H1 (cell line): Measurements from ENCODE around the gene PIK3R3. TPM values are rescaled to one million over a fixed set of nuclear protein-coding genes. Genes with fewer than 3 reads are reported as not detected.
"Not testable (repeated sequence)": the region's sequence is repeated elsewhere in the genome, so short reads cannot be mapped to it uniquely, and the experiment has no call there.

Experiments
- CTCF ChIA-PET: fragments of 300-600 bp; sonication (Branson Sonifier 250); formaldehyde crosslinking; loops from one replicate; lab custom pipeline; 2021; ENCODE audit not compliant: partially characterized antibody; lab: Charles Lee
- POLR2A ChIA-PET: fragments of 300-600 bp; sonication (Branson Sonifier 250); formaldehyde crosslinking; loops from one replicate; lab custom pipeline; 2021; ENCODE audit warnings: inconsistent platforms; ENCODE audit not compliant: partially characterized antibody; lab: Charles Lee
- DNase-seq, 2 experiments: peaks; one replicate each; pipeline versions ENCODE4 v3.0.0 to v3.0.0-alpha.2; 2010 to 2022; ENCODE audit warnings: low spot score in 2 of 2, low read depth in 1 of 2, mixed read lengths in 1 of 2
- FAIRE-seq: peaks from 2 replicates; lab custom pipeline; 2011; peaks lifted over from hg19 to GRCh38; lab: Jason Lieb, UNC
- H2AFZ ChIP-seq: 2 replicates; pipeline ENCODE4 v1.8.1; 2012; ENCODE audit warnings: low read length, inconsistent platforms
- H2AK5ac ChIP-seq: 2 replicates; pipeline ENCODE4 v1.6.1; 2013; ENCODE audit warnings: low read depth, low read length
- H2BK120ac ChIP-seq: replicated peaks from 2 replicates; pipeline ENCODE3; 2013; ENCODE audit warnings: low read depth, low read length, inconsistent platforms
- H2BK12ac ChIP-seq: 2 replicates; pipeline ENCODE4 v1.6.1; 2013; ENCODE audit warnings: low read depth, low read length
- H2BK15ac ChIP-seq: 2 replicates; pipeline ENCODE4 v1.6.1; 2013; ENCODE audit warnings: low read length
- H2BK20ac ChIP-seq: 2 replicates; pipeline ENCODE4 v1.6.1; 2013; ENCODE audit warnings: low read length
- H2BK5ac ChIP-seq: 2 replicates; pipeline ENCODE4 v1.6.1; 2013; ENCODE audit warnings: low read depth, low read length
- H3K14ac ChIP-seq: 2 replicates; pipeline ENCODE4 v1.6.1; 2013; ENCODE audit warnings: inconsistent platforms; ENCODE audit not compliant: insufficient read length
- H3K18ac ChIP-seq: 2 replicates; pipeline ENCODE4 v1.6.1; 2013; ENCODE audit warnings: low read length; ENCODE audit errors: extremely low read depth
- H3K23ac ChIP-seq: 2 replicates; pipeline ENCODE4 v1.6.1; 2013; ENCODE audit warnings: inconsistent platforms; ENCODE audit not compliant: insufficient read length
- H3K23me2 ChIP-seq: 2 replicates; pipeline ENCODE4 v1.6.1; 2013; ENCODE audit warnings: low read depth, low read length
- H3K27ac ChIP-seq: 2 replicates; pipeline ENCODE4 v1.6.1; 2011; ENCODE audit warnings: low read depth, low read length, inconsistent platforms
- H3K27me3 ChIP-seq, 4 experiments: replicated peaks in 1 of 4; 1 replicate in 1 of 4; 2 replicates in 3 of 4; pipeline versions ENCODE4 v1.6.1 to v1.8.1; 2011 to 2013; ENCODE audit warnings: low read length in 3 of 4, mild to moderate bottlenecking in 3 of 4, inconsistent platforms in 2 of 4, mixed read lengths in 2 of 4, moderate library complexity in 1 of 4; ENCODE audit not compliant: control insufficient read depth in 3 of 4, insufficient read depth in 3 of 4; ENCODE audit errors: extremely low read depth in 1 of 4
- H3K36me3 ChIP-seq, 4 experiments: 2 replicates each; pipeline versions ENCODE4 v1.6.1 to v1.8.1; 2011 to 2013; ENCODE audit warnings: mild to moderate bottlenecking in 4 of 4, low read length in 3 of 4, moderate library complexity in 2 of 4, control low read depth in 1 of 4, inconsistent platforms in 1 of 4; ENCODE audit not compliant: insufficient read depth in 4 of 4, control insufficient read depth in 2 of 4
- H3K4ac ChIP-seq: replicated peaks from 2 replicates; pipeline ENCODE3; 2013; ENCODE audit warnings: low read length, low read depth, mixed read lengths, inconsistent platforms; ENCODE audit not compliant: insufficient read length
- H3K4me1 ChIP-seq, 4 experiments: replicated peaks in 1 of 4; 1 replicate in 1 of 4; 2 replicates in 3 of 4; pipeline versions ENCODE4 v1.6.1 to v1.8.1; 2011 to 2013; ENCODE audit warnings: low read length in 3 of 4, inconsistent platforms in 2 of 4, mixed read lengths in 1 of 4; ENCODE audit not compliant: insufficient read depth in 4 of 4, control insufficient read depth in 3 of 4
- H3K4me2 ChIP-seq, 2 experiments: 2 replicates each; pipeline versions ENCODE4 v1.6.1 to v1.8.1; 2011 to 2013; ENCODE audit warnings: low read depth in 2 of 2, low read length in 2 of 2, control low read depth in 1 of 2, inconsistent platforms in 1 of 2, mild to moderate bottlenecking in 1 of 2; ENCODE audit not compliant: insufficient read depth in 1 of 2
- H3K4me3 ChIP-seq, 4 experiments: fragments of 200-600, 300-600 bp in 1 of 4; sonication (generic), shearing (Covaris generic), sonication (Bioruptor Twin) in 1 of 4; 2 replicates each; pipeline versions ENCODE4 v1.5.1 to v1.8.1; 2011 to 2016; ENCODE audit warnings: low read length in 4 of 4, low read depth in 3 of 4, control low read depth in 2 of 4, inconsistent platforms in 2 of 4, mild to moderate bottlenecking in 2 of 4, mixed read lengths in 1 of 4, moderate library complexity in 1 of 4; ENCODE audit not compliant: insufficient read depth in 2 of 4; ENCODE audit errors: extremely low read depth in 1 of 4
- H3K56ac ChIP-seq: replicated peaks from 2 replicates; pipeline ENCODE3; 2013; ENCODE audit warnings: low read depth, mild to moderate bottlenecking, mixed read lengths, low read length, inconsistent platforms; ENCODE audit not compliant: insufficient read length
- H3K79me1 ChIP-seq: 2 replicates; pipeline ENCODE4 v1.6.1; 2013; ENCODE audit warnings: low read depth, low read length, control low read depth
- H3K79me2 ChIP-seq, 2 experiments: 2 replicates each; pipeline versions ENCODE4 v1.6.1 to v1.8.1; 2012 to 2013; ENCODE audit warnings: low read length in 2 of 2, mild to moderate bottlenecking in 2 of 2, inconsistent platforms in 1 of 2; ENCODE audit not compliant: insufficient read depth in 2 of 2, control insufficient read depth in 1 of 2
- H3K9ac ChIP-seq, 4 experiments: replicated peaks in 1 of 4; 1 replicate in 1 of 4; 2 replicates in 3 of 4; pipeline versions ENCODE4 v1.6.1 to v1.8.1; 2011 to 2013; ENCODE audit warnings: low read depth in 3 of 4, low read length in 3 of 4, control low read depth in 2 of 4, mild to moderate bottlenecking in 2 of 4, moderate library complexity in 2 of 4, inconsistent platforms in 1 of 4; ENCODE audit errors: extremely low read depth in 1 of 4
- H3K9me3 ChIP-seq, 2 experiments: 2 replicates each; pipeline versions ENCODE4 v1.6.1 to v1.8.1; 2012 to 2013; ENCODE audit warnings: mild to moderate bottlenecking in 2 of 2, moderate library complexity in 2 of 2, control low read depth in 1 of 2, inconsistent platforms in 1 of 2, low read depth in 1 of 2, low read length in 1 of 2, mixed read lengths in 1 of 2; ENCODE audit not compliant: insufficient read depth in 2 of 2
- H4K20me1 ChIP-seq, 2 experiments: replicated peaks in 1 of 2; 2 replicates each; pipeline versions ENCODE3 to v1.8.1; 2011 to 2013; ENCODE audit warnings: inconsistent platforms in 2 of 2, low read length in 2 of 2, mild to moderate bottlenecking in 1 of 2; ENCODE audit not compliant: insufficient read depth in 2 of 2, control insufficient read depth in 1 of 2
- H4K5ac ChIP-seq: 2 replicates; pipeline ENCODE4 v1.6.1; 2013; ENCODE audit warnings: low read length, low read depth, mixed read lengths, inconsistent platforms; ENCODE audit not compliant: insufficient read length
- H4K8ac ChIP-seq: 2 replicates; pipeline ENCODE4 v1.8.0; 2013; ENCODE audit warnings: mild to moderate bottlenecking, moderate library complexity, low read length, inconsistent platforms; ENCODE audit not compliant: insufficient read depth; ENCODE audit errors: extremely low read depth
- H4K91ac ChIP-seq: replicated peaks from 2 replicates; pipeline ENCODE3; 2013; ENCODE audit warnings: low read length, mixed read lengths, inconsistent platforms; ENCODE audit not compliant: insufficient read length
- WGBS, 2 experiments: shearing (Covaris generic) in 1 of 2; methylation state at CpG; one replicate each; pipeline versions ENCODE4 v1.1.6 to v1.1.7; 2013 to 2015; ENCODE audit warnings: low lambda C conversion rate in 2 of 2, mixed read lengths in 2 of 2, inconsistent platforms in 1 of 2, low coverage in 1 of 2, missing lambda C conversion rate in 1 of 2; ENCODE audit not compliant: insufficient replicate concordance in 2 of 2, insufficient coverage in 1 of 2, insufficient read length in 1 of 2; ENCODE audit errors: extremely low coverage in 1 of 2, missing lambda C conversion rate in 1 of 2; 5-methylcytosine and 5-hydroxymethylcytosine counted together
- polyA plus RNA-seq, 7 experiments: library from polyadenylated mRNA; depleted of rRNA in 3 of 7; stranded (reverse) in 5 of 7; unstranded in 2 of 7; fragments of >200 nt in 5 of 7; fragments of 200-250 nt in 2 of 7; gene quantifications; 1 replicate in 5 of 7; 2 replicates in 1 of 7; 4 replicates in 1 of 7; pipeline versions ENCODE4 v1.2.1 to v1.2.3, GENCODE V29; 2011 to 2013; ENCODE audit warnings: missing spikeins in 2 of 7, mixed read lengths in 2 of 7
- total RNA-seq: library from RNA; stranded (reverse); fragmentation: NEBNext Ultra II Directional; extraction: Animal tissue kit (Norgen Biotek cat#: 25700); gene quantifications from 2 replicates; pipeline ENCODE4 v1.2.1, GENCODE V29; 2021

PIK3R3 gene
- total and polyA plus RNA-seq, 2 of the 8 experiments (the other 6 are each of a cell fraction or from before 2014, with no cell fraction given) = 5.3 to 13.6 TPM

DNA sequence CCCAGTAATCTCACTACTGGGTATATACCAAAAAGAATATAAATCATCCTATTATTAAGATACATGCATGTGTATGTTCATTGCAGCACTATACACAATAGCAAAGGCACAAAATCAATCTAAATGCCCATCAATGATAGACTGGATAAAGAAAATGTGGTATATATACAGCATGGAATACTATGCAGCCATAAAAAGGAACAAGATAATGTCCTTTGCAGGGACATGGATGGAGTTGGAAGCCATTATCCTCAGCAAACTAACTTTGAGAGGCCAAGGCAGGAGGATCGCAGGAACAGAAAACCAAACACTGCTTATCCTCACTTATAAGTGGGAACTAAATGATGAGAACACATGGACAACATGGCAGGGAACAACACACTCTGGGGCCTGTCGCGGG lies 37.3 kb downstream of the PIK3R3 start:
- H4K8ac ChIP-seq, DNase-seq, H3K9me3 ChIP-seq, H3K4ac ChIP-seq, H3K4me1 ChIP-seq, H2BK12ac ChIP-seq, H2BK5ac ChIP-seq, H4K20me1 ChIP-seq, H3K36me3 ChIP-seq, H3K4me2 ChIP-seq, H3K23me2 ChIP-seq, H2AFZ ChIP-seq, H3K27me3 ChIP-seq, H3K4me3 ChIP-seq, H3K79me2 ChIP-seq, H2BK120ac ChIP-seq, FAIRE-seq, H3K27ac ChIP-seq, POLR2A ChIA-PET, H4K91ac ChIP-seq, H3K56ac ChIP-seq, H3K14ac ChIP-seq, H4K5ac ChIP-seq, H2AK5ac ChIP-seq, H3K23ac ChIP-seq, H2BK15ac ChIP-seq, H3K79me1 ChIP-seq, H3K9ac ChIP-seq, H3K18ac ChIP-seq, H2BK20ac ChIP-seq: not testable (repeated sequence)
- CTCF ChIA-PET = interaction anchor here (0.6 kb wide), 1 partner anchor 17 kb away, joined by 3 read pairs; no protein-coding TSS in a partner anchor
- 88% methylated on average over 3 of the region's 3 CpGs; no CpG with 5 or more reads in 1 of the 2 experiments for WGBS, 2 experiments
